ENCODE results near the gene DNAJB13. TPM values are rescaled to one million over a fixed set of nuclear protein-coding genes. Genes with fewer than 3 reads are reported as not detected.
"Not testable (repeated sequence)": the region's sequence is repeated elsewhere in the genome, so short reads cannot be mapped to it uniquely, and the experiment has no call there.

DNAJB13 gene
- total and polyA plus RNA-seq, 4 donors: 0.40 to 7.2 (median 4.6) TPM

- H3K4me3 ChIP-seq (ENCODE audit: low read depth, low read length): no peak overlapping the region
- H3K36me3 ChIP-seq (ENCODE audit: control insufficient read depth, insufficient read depth, low read length): peaks cover 30% of the 10 kb centered on the region
- H3K4me1 ChIP-seq (ENCODE audit: control insufficient read depth, insufficient read depth, low read length): no peaks in the 10 kb centered on the region
- H3K9me3 ChIP-seq (ENCODE audit: control insufficient read depth, insufficient read depth, low read length): no peaks in the 10 kb centered on the region
- DNase-seq (ENCODE audit: low read depth in 4 of 6, low spot score in 6 of 6): peak in 5 of 6 donors; percentile 15 to 88 (median 38)
- no peak overlapping the region for H3K27ac ChIP-seq (ENCODE audit: low read depth, low read length)
- no peaks in the 10 kb centered on the region for H3K27me3 ChIP-seq (ENCODE audit: control insufficient read depth, insufficient read depth, low read length)
- WGBS (ENCODE audit: insufficient coverage): 62% methylated on average over 4 of the region's 7 CpGs
These were observed 19.7 kb upstream of the DNAJB13 start for GRCh38 chr11:73931039-73931645.

GRCh38 chr11:73931951-73932350, 18.9 kb upstream of the DNAJB13 start:
- 80% methylated on average over 1 of the region's 6 CpGs for WGBS (ENCODE audit: insufficient coverage)

DNA sequence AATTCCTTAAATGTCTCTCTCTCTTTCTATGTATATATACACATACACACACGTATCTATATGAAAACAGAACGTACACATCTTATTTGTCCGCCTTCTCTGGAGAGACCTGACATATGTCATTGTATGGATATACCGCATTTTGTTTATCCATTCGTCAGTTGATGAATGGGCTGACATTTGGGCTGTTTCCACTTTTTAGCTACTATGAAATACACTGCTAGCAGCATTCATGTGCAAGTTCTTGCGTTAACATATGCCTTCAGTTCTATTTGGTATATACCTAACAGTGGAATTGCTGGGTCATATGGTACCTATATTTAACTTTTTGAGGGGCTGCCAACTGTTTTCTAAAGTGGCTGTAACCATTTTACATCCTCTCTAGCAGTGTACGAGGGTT, 18.0 kb upstream of the DNAJB13 start:
- H3K36me3 ChIP-seq (ENCODE audit: control insufficient read depth, insufficient read depth, low read length): peaks cover 20% of the 10 kb centered on the region
- DNase-seq (ENCODE audit: low read depth in 4 of 6, low spot score in 6 of 6): peak in 1 of 6 donors; percentile 85
- H3K27ac ChIP-seq (ENCODE audit: low read depth, low read length): no peak overlapping the region
- no peaks in the 10 kb centered on the region for H3K27me3 ChIP-seq (ENCODE audit: control insufficient read depth, insufficient read depth, low read length)
- no peaks in the 10 kb centered on the region for H3K9me3 ChIP-seq (ENCODE audit: control insufficient read depth, insufficient read depth, low read length)
- no peak overlapping the region for H3K4me3 ChIP-seq (ENCODE audit: low read depth, low read length)
- no CpG with 5 or more reads among the region's 7 CpGs for WGBS (ENCODE audit: insufficient coverage)
- H3K4me1 ChIP-seq (ENCODE audit: control insufficient read depth, insufficient read depth, low read length): no peaks in the 10 kb centered on the region

More at GRCh38 chr11:73931951-73932350, 18.9 kb upstream of the DNAJB13 start:
- no peaks in the 10 kb centered on the region for H3K27me3 ChIP-seq (ENCODE audit: control insufficient read depth, insufficient read depth, low read length)
- H3K9me3 ChIP-seq (ENCODE audit: control insufficient read depth, insufficient read depth, low read length): no peaks in the 10 kb centered on the region
- DNase-seq (ENCODE audit: low read depth in 4 of 6, low spot score in 6 of 6): no peak
- H3K27ac ChIP-seq (ENCODE audit: low read depth, low read length): no peak overlapping the region
- H3K4me1 ChIP-seq (ENCODE audit: control insufficient read depth, insufficient read depth, low read length): no peaks in the 10 kb centered on the region
- H3K36me3 ChIP-seq (ENCODE audit: control insufficient read depth, insufficient read depth, low read length): peaks cover 24% of the 10 kb centered on the region
- no peak overlapping the region for H3K4me3 ChIP-seq (ENCODE audit: low read depth, low read length)

DNA sequence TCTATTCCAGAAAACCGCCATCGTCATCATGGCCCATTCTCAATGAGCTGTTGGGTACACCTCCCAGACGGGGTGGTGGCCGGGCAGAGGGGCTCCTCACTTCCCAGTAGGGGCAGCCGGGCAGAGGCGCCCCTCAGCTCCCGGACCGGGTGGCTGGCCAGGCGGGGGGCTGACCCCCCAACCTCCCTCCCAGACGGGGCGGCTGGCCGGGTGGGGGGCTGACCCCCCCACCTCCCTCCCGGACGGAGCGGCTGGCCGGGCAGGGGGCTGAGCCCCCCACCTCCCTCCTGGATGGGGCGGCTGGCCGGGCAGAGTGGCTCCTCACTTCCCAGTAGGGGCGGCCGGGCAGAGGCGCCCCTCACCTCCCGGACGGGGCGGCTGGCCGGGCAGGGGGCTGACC, 14.8 kb upstream of the DNAJB13 start:
- not testable (repeated sequence) for H3K4me3 ChIP-seq (ENCODE audit: low read depth, low read length); H3K27ac ChIP-seq (ENCODE audit: low read depth, low read length); H3K4me1 ChIP-seq (ENCODE audit: control insufficient read depth, insufficient read depth, low read length); H3K27me3 ChIP-seq (ENCODE audit: control insufficient read depth, insufficient read depth, low read length); H3K36me3 ChIP-seq (ENCODE audit: control insufficient read depth, insufficient read depth, low read length); H3K9me3 ChIP-seq (ENCODE audit: control insufficient read depth, insufficient read depth, low read length); DNase-seq (ENCODE audit: low read depth in 4 of 6, low spot score in 6 of 6)
- WGBS (ENCODE audit: insufficient coverage): no CpG with 5 or more reads among the region's 25 CpGs

DNA sequence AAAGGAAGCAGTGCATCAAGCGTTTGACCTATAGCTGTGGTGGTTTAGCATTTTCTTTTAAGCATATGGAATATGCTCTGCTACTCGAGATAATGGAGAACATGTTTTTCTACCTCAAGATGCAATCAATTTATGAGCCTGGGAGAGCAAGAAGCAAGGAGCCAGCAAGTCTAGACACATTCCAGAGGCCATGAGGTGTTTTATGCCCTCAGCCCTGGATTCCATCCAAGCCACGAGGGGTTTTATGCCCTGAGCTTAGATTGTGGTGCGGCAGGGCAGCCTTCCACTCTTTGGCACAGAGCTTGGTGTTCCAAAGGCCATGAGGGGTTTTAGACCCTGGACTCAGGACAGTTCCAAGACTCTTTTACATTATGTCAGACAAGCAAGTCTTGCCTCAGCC, 11.7 kb upstream of the DNAJB13 start:
- Histone ChIP-seq H3K4me1 (ENCODE audit: control insufficient read depth, insufficient read depth, low read length) (no peaks in the 10 kb centered on the region), H3K4me3 (ENCODE audit: low read depth, low read length) (no peak overlapping the region), H3K27me3 (ENCODE audit: control insufficient read depth, insufficient read depth, low read length) (no peaks in the 10 kb centered on the region), H3K27ac (ENCODE audit: low read depth, low read length) (no peak overlapping the region), H3K9me3 (ENCODE audit: control insufficient read depth, insufficient read depth, low read length) (no peaks in the 10 kb centered on the region), H3K36me3 (ENCODE audit: control insufficient read depth, insufficient read depth, low read length) (peaks cover 4% of the 10 kb centered on the region)
- WGBS (ENCODE audit: insufficient coverage): 86% methylated on average over 3 of the region's 4 CpGs
- DNase-seq (ENCODE audit: low read depth in 4 of 6, low spot score in 6 of 6): no peak

GRCh38 chr11:73940801-73941570, 9.8 kb upstream of the DNAJB13 start:
- Histone ChIP-seq H3K9me3 (ENCODE audit: control insufficient read depth, insufficient read depth, low read length) (no peaks in the 10 kb centered on the region), H3K27ac (ENCODE audit: low read depth, low read length) (no peak overlapping the region), H3K27me3 (ENCODE audit: control insufficient read depth, insufficient read depth, low read length) (no peaks in the 10 kb centered on the region), H3K4me3 (ENCODE audit: low read depth, low read length) (no peak overlapping the region), H3K36me3 (ENCODE audit: control insufficient read depth, insufficient read depth, low read length) (peaks cover 4% of the 10 kb centered on the region), H3K4me1 (ENCODE audit: control insufficient read depth, insufficient read depth, low read length) (no peaks in the 10 kb centered on the region)
- 93% methylated on average over 7 of the region's 9 CpGs for whole genome bisulfite sequencing (ENCODE audit: insufficient coverage)
- peak in 1 of 6 donors; percentile 41 for DNase-seq (ENCODE audit: low read depth in 4 of 6, low spot score in 6 of 6)

DNA sequence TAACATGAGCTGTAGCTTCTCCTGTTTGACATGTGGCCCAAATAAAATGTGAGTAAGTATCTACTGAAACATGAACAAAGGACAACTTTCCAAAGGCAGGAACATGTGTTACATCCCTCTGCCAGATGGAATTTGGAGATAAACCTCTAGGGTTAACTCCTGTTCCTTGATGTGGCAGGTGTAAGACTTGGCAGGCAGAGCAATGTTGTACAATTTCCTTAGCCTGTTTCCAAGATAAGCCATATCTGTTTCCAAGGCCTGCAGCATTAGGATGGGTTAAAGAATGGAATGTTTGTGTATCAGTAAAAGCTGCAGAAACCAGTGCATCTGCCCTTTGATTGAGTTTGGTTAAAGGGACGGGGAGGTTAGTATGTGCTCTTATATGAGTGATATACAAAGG, 8.8 kb upstream of the DNAJB13 start:
- 50% methylated on average over 1 of the region's 1 CpG for WGBS (ENCODE audit: insufficient coverage)
- peak in 2 of 6 donors; percentile 33 to 72 for DNase-seq (ENCODE audit: low read depth in 4 of 6, low spot score in 6 of 6)
- Histone ChIP-seq H3K27me3 (ENCODE audit: control insufficient read depth, insufficient read depth, low read length) (no peaks in the 10 kb centered on the region), H3K4me1 (ENCODE audit: control insufficient read depth, insufficient read depth, low read length) (no peaks in the 10 kb centered on the region), H3K36me3 (ENCODE audit: control insufficient read depth, insufficient read depth, low read length) (peaks cover 1% of the 10 kb centered on the region), H3K4me3 (ENCODE audit: low read depth, low read length) (no peak overlapping the region), H3K9me3 (ENCODE audit: control insufficient read depth, insufficient read depth, low read length) (no peaks in the 10 kb centered on the region), H3K27ac (ENCODE audit: low read depth, low read length) (no peak overlapping the region)

DNA sequence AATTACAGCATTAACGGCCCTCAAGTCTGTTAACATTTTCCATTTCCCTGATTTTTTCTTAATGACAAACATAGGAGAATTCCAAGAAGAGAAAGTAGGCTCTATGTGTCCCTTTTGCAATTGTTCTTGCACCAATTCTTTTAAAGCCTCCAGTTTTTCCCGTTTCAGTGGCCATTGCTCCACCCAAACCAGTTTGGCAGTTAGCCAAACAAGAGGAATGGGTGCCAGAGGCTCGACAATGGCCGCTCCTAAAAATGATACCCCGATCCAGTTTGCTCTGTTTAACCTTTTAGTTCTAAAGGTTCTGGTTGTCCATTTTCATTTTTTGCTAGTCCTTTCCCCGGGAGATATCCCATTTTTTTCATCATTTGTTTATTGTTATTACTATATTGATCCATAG, 6.7 kb upstream of the DNAJB13 start:
- H3K4me3 ChIP-seq (ENCODE audit: low read depth, low read length): no peak overlapping the region
- H3K36me3 ChIP-seq (ENCODE audit: control insufficient read depth, insufficient read depth, low read length): no peaks in the 10 kb centered on the region
- no peaks in the 10 kb centered on the region for H3K9me3 ChIP-seq (ENCODE audit: control insufficient read depth, insufficient read depth, low read length)
- DNase-seq (ENCODE audit: low read depth in 4 of 6, low spot score in 6 of 6): no peak
- no CpG with 5 or more reads among the region's 6 CpGs for WGBS (ENCODE audit: insufficient coverage)
- H3K27ac ChIP-seq (ENCODE audit: low read depth, low read length): no peak overlapping the region
- no peaks in the 10 kb centered on the region for H3K4me1 ChIP-seq (ENCODE audit: control insufficient read depth, insufficient read depth, low read length)
- no peaks in the 10 kb centered on the region for H3K27me3 ChIP-seq (ENCODE audit: control insufficient read depth, insufficient read depth, low read length)

GRCh38 chr11:73944901-73945300, 5.9 kb upstream of the DNAJB13 start:
- Histone ChIP-seq H3K9me3 (ENCODE audit: control insufficient read depth, insufficient read depth, low read length) (no peaks in the 10 kb centered on the region), H3K36me3 (ENCODE audit: control insufficient read depth, insufficient read depth, low read length) (no peaks in the 10 kb centered on the region), H3K4me3 (ENCODE audit: low read depth, low read length) (no peak overlapping the region), H3K27ac (ENCODE audit: low read depth, low read length) (no peak overlapping the region), H3K4me1 (ENCODE audit: control insufficient read depth, insufficient read depth, low read length) (no peaks in the 10 kb centered on the region), H3K27me3 (ENCODE audit: control insufficient read depth, insufficient read depth, low read length) (no peaks in the 10 kb centered on the region)
- no peak for DNase-seq (ENCODE audit: low read depth in 4 of 6, low spot score in 6 of 6)
- 78% methylated on average over 9 of the region's 10 CpGs for WGBS (ENCODE audit: insufficient coverage)

- H3K27ac ChIP-seq (ENCODE audit: low read depth, low read length): no peak overlapping the region
These were observed 5.4 kb upstream of the DNAJB13 start for GRCh38 chr11:73945396-73945795.

More at GRCh38 chr11:73945396-73945795, 5.4 kb upstream of the DNAJB13 start:
- no CpG with 5 or more reads among the region's 4 CpGs for WGBS (ENCODE audit: insufficient coverage)
- no peak overlapping the region for H3K4me3 ChIP-seq (ENCODE audit: low read depth, low read length)
- no peaks in the 10 kb centered on the region for H3K27me3 ChIP-seq (ENCODE audit: control insufficient read depth, insufficient read depth, low read length)
- H3K36me3 ChIP-seq (ENCODE audit: control insufficient read depth, insufficient read depth, low read length): no peaks in the 10 kb centered on the region
- H3K9me3 ChIP-seq (ENCODE audit: control insufficient read depth, insufficient read depth, low read length): no peaks in the 10 kb centered on the region
- DNase-seq (ENCODE audit: low read depth in 4 of 6, low spot score in 6 of 6): peak in 1 of 6 donors; percentile 28
- H3K4me1 ChIP-seq (ENCODE audit: control insufficient read depth, insufficient read depth, low read length): no peaks in the 10 kb centered on the region
